ENCODE data around the gene HHIPL1.

GRCh38 chr14:99600232-99600888, 44.6 kb upstream of the HHIPL1 start:
- TF ChIP-seq CTCF (IDR thresholded peaks at IDR 0.05; ENCODE audit: borderline replicate concordance, extremely low read depth, low read length, poor library complexity, severe bottlenecking) (no peak), EZH2 (IDR thresholded peaks at IDR 0.05; ENCODE audit: borderline replicate concordance, low read depth, low read length, severe bottlenecking) (no peak)
